NOMO-1 treated with DMSO at 0.1 percent for 48 hours (cell line): ENCODE data around the gene RPRD1A.
"Not testable (repeated sequence)": the region's sequence is repeated elsewhere in the genome, so short reads cannot be mapped to it uniquely, and the experiment has no call there.

Experiments used
- DNase-seq: peaks from one replicate; lab custom pipeline; 2025; ENCODE audit not compliant: unreplicated experiment; lab: John Stamatoyannopoulos, UW

The RPRD1A gene

GRCh38 chr18:36031903-36032302 is 35.5 kb downstream of the RPRD1A start:
- DNase-seq: no peak

DNA sequence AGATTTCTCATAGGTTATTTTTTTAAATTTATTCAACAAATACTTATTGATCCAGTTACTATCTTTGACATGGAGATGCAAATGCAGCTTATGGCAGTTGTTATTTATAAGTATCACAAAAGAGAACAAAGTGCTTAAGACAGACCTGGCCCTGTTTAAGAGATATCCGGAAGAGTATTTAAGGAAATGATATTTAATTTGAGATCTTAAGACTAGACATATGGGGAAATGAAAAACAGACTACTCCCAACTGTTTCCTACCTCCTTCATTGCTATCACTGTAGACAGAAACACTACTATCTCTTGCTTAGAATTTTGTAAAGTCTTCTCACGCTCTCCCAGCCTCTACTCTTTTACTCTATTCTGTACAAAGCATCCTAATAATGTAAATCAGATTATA is 36.0 kb downstream of the RPRD1A start:
- DNase-seq: peak; percentile 73

DNA sequence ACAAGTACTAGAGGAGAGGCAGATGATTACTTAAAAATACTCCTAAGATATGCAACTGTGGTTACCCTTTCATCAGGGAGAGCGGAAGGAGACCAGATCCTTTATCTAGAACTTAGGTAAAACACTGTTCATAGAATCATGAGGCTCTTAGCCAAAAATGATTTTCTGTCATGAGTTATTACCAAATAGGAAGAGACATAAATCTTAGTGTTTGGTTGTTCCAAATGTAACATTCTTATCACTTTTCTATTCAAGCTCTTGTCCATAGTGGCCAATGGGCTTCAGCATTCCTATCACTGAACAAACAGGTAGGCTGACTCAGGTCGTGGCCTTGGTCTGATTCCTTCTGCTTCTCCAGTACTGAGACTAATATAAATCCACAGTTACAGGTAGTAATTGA is 38.5 kb downstream of the RPRD1A start:
- DNase-seq: no peak

GRCh38 chr18:36025025-36025424 is 42.3 kb downstream of the RPRD1A start:
- DNase-seq: no peak

- not testable (repeated sequence) for DNase-seq
Measured at GRCh38 chr18:36024241-36024640, 43.1 kb downstream of the RPRD1A start.

DNA sequence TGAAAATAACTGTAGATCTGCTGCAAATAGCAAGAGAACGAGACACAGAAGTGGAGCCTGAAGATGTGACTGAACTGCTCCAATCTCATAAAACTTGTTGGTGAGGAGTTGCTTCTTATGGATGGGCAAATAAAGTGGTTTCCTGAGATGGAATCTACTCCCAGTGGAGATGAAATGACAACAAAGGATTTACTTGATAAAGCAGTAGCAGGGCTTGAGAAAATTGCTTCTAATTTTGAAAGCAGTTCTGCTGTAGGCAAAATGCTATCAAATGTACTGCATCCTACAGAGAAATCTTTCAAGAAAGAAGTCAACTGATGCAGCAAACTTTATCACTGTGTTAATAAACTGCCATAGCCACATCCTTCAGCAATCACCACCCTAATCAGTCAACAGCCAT is 44.0 kb downstream of the RPRD1A start:
- DNase-seq: no peak

DNA sequence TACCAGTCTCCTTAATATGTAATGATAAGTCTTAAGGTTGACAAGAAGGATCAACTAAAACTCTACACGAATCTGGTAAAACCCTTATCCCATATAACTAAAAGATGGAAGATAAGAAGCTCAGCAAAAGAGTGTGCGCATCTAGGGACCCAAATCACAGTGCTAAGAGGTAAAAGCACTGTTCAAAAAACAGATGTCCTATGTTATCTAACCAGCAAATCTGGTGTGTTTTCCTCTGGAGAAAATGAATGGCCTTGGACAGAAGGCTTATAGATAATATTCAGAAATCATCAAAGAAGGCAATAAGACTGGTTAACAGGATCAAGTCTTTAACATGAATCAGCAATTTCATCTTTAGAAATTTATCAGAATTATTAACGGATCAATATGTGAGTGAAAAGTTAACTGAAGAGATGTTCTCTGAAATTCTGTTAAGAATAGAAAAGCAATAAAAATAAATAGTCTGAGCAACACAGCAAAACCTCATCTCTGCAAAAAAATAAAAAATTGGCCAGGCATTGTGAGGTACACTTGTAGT is 47.1 kb downstream of the RPRD1A start:
- no peak for DNase-seq

- DNase-seq: no peak
Measured at GRCh38 chr18:36017232-36017631, 50.1 kb downstream of the RPRD1A start.

GRCh38 chr18:36015629-36016028 is 51.7 kb downstream of the RPRD1A start:
- DNase-seq: peak; percentile 74

- DNase-seq: no peak
Measured at GRCh38 chr18:36012891-36013290, 54.5 kb downstream of the RPRD1A start.

GRCh38 chr18:36009214-36009613 is 58.1 kb downstream of the RPRD1A start:
- DNase-seq: no peak

DNA sequence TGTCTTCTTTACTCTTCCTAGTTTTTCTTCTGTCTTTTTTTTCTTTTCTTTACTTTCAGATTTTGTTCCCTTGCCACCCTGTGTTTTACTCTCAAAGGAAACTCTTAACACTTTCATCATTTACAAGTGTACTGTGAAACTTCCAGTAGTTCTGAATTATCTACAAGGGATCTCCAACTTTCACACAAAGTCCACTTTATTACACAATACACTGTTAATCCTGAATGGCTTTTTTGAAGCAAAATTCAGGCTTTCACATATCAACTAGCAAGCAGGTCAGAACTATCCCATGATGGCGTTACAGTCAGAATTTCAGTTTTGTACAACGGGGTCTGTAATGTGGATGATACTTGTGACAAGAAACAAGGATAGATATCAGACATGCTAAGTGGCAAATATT is 60.4 kb downstream of the RPRD1A start:
- DNase-seq: no peak

- no peak for DNase-seq
Measured at GRCh38 chr18:35999925-36000324, 67.4 kb downstream of the RPRD1A start.

DNA sequence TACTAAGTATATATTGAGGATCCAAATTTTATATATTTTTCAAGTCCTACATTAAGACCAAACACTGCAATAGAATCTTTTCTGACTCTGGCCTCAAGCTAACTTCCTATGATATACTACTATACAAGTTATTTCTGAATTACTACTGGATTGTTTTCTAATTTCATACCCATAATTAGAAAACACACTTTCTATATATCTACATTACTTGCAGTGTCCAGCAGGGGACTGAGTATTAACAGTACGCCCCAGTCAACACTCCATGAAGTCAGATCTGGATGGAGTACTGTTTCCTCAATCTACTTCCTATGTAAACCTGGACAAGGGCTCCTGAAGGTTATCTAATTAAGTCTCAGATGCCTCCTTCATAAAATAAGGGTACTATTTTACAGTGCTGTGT is 68.4 kb downstream of the RPRD1A start:
- peak; percentile 9 for DNase-seq

GRCh38 chr18:35993013-35993412 is 74.3 kb downstream of the RPRD1A start:
- no peak for DNase-seq

DNA sequence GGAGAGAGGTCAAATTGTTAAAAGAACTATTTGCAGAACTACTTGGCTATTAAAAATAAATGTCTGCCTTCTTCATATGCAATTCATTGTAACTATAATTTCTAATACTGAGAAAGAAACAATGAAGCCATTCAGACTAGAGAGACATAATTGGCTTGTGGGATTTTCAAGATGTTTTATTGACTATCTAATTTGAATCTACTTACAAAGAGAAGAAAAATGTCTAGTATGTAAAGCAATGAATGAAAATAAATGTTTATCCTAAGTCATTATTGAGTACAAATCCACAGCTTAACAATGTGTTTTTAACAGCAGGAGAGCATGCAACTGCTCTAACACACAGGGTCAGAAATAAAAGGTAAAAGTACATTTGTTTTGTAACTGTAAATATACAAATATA is 75.7 kb downstream of the RPRD1A start:
- no peak for DNase-seq

- DNase-seq: no peak
Measured at GRCh38 chr18:35983818-35984217, 83.5 kb downstream of the RPRD1A start.

GRCh38 chr18:35983147-35983546 is 84.2 kb downstream of the RPRD1A start:
- no peak for DNase-seq

- DNase-seq: no peak
Measured at GRCh38 chr18:35982409-35983114, 84.8 kb downstream of the RPRD1A start.

DNA sequence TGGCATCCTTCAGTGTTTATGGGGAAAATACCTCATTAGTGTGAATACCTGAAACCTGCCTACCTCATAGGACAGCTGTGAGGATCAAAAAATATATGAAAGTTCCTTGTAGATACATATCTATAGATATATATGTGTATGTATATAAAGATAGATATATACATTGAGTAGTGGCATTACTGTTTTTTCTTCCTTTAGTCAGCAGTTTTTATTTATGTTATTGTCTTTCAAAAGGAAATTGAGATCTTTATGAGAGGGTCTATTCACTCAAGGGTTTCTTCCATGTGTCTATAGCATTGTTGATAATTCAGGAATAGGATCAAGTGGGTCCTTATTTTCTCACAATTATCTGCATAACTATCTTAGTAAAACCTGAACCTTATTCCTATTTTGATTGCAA is 88.2 kb downstream of the RPRD1A start:
- DNase-seq: no peak

DNA sequence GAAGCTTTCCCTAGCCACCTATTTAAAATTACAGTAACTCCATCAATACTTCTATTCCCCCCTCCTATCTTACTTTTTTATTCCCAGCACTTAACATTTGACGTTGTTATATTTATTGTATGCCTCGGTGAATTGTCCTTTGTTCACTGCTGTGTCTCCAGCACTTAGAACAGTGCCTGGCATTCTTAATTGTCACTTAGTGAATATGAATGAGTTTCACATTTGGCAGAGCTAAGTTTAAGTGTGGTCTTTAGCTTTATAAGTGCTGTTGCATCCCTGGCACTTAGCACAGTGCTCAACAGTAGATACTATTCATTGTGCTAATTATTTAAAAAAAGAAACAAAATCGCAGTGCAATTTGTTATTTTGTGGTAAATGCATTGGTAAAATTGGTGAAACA is 93.2 kb downstream of the RPRD1A start:
- no peak for DNase-seq

- DNase-seq: no peak
Measured at GRCh38 chr18:35973650-35974049, 93.7 kb downstream of the RPRD1A start.
